Psoas muscle (tissue), 8 donors: ENCODE results near the gene FAM83C. TPM values are rescaled to one million over a fixed set of nuclear protein-coding genes. Genes with fewer than 3 reads are reported as not detected.

Experiments
- ATAC-seq, 4 donors: fragments of 200-7000 bp; cut with Tn5 transposase; one replicate each; pipeline ENCODE4 v1.9.1; 2020; ENCODE audit warnings: moderate library complexity in 3 of 4, mild to moderate bottlenecking in 2 of 4
- DNase-seq, 2 donors: peaks; one replicate each; pipeline ENCODE4 v3.0.0-alpha.2; 2020
- H3K27ac ChIP-seq: fragments of 200-600 bp; one replicate; pipeline ENCODE4 v1.8.0; 2022
- H3K27me3 ChIP-seq, 3 donors: fragments of 200-600 bp in 1 of 3; one replicate each; pipeline versions ENCODE4 v1.6.1 to v1.8.0; 2013 to 2022; ENCODE audit warnings: low read length in 2 of 3, mild to moderate bottlenecking in 2 of 3, moderate library complexity in 1 of 3; ENCODE audit not compliant: insufficient read depth in 3 of 3
- H3K36me3 ChIP-seq, 2 donors: fragments of 200-600 bp in 1 of 2; one replicate each; pipeline versions ENCODE4 v1.6.1 to v1.8.0; 2013 to 2022; ENCODE audit warnings: low read depth in 1 of 2, mild to moderate bottlenecking in 1 of 2, moderate library complexity in 1 of 2; ENCODE audit not compliant: insufficient read depth in 1 of 2
- H3K4me1 ChIP-seq: fragments of 200-600 bp; one replicate; pipeline ENCODE4 v1.8.0; 2022
- H3K4me3 ChIP-seq: fragments of 200-600 bp; one replicate; pipeline ENCODE4 v1.8.0; 2022; ENCODE audit warnings: mild to moderate bottlenecking
- H3K9me3 ChIP-seq: fragments of 200-600 bp; one replicate; pipeline ENCODE4 v1.8.0; 2022
- CTCF ChIP-seq: fragments of 200-600 bp; IDR thresholded peaks from one replicate; pipeline ENCODE4 v1.8.0; 2022; ENCODE audit warnings: antibody characterized with exemption
- WGBS, 3 donors: extraction: QIAGEN DNeasy Blood & Tissue Kit; methylation state at CpG; one replicate each; pipeline versions ENCODE4 v1.1.6 to v1.1.7; 2013; 5-methylcytosine and 5-hydroxymethylcytosine counted together
- intact Hi-C, 2 donors: fragments of 100-400 bp; cut with DNase I; formaldehyde crosslinking; loops; one replicate each; pipeline versions ENCODE4 v1.11.0 to v1.14.2; 2022
- polyA plus RNA-seq, 3 donors: library from polyadenylated mRNA; stranded (reverse); fragments of 200-250 nt; gene quantifications; one replicate each; pipeline ENCODE4 v1.2.3, GENCODE V29; 2013
- total RNA-seq, 4 donors: library from RNA; stranded (reverse); fragmentation: NEBNext Ultra II Directional in 2 of 4; extraction: Animal tissue kit (Norgen Biotek cat#: 25700) in 2 of 4; gene quantifications; one replicate each; pipeline versions ENCODE4 v1.2.1 to v1.2.4, GENCODE V29; 2021 to 2023
- donor health status: healthy with polysubstance abuse.
- donor health status: DM: no; HTN: no; CAD: no; lungs with moderate emphysema.
- donor health status: Bipolar disorder and iron deficiency.
- donor health status: healthy.
- donor health status: DM: yes; HTN: yes; CAD: no.
- donor health status: DM: no; HTN: no; CAD: no.
- donor health status: DM: no; HTN: no; CAD: no.
- donor health status: DM: yes; HTN: yes; CAD: no.

FAM83C gene
- total and polyA plus RNA-seq, 7 donors, result 0.04 to 0.07 (median 0.04) TPM; not detected in 4

GRCh38 chr20:35275741-35276251, 16.4 kb downstream of the FAM83C start:
- ATAC-seq (no peak), DNase-seq (no peak)
- Histone ChIP-seq H3K9me3 (no peaks in the 10 kb centered on the region), H3K4me1 (peaks cover 8% of the 10 kb centered on the region), H3K4me3 (no peak overlapping the region), H3K27ac (no peak overlapping the region), H3K36me3 (peaks cover 2 to 60% of the 10 kb centered on the region in 2 donors), H3K27me3 (no peaks in the 10 kb centered on the region)
- WGBS, 3 donors, result 83 to 91% (median 84%) methylated on average over 11 to 12 of the region's 12 CpGs
- no peak for TF ChIP-seq CTCF
- intact Hi-C loops, result loop anchor here in 1 of 2 donors (10.0 kb wide), 2 partner anchors 131 to 441 kb away; partner anchors contain the start of gene EDEM2

- Histone ChIP-seq H3K36me3 (peaks cover 0 to 60% of the 10 kb centered on the region in 2 donors), H3K27me3 (no peaks in the 10 kb centered on the region), H3K4me3 (no peak overlapping the region), H3K27ac (no peak overlapping the region), H3K4me1 (peaks cover 8% of the 10 kb centered on the region), H3K9me3 (no peaks in the 10 kb centered on the region)
- intact Hi-C loops, result loop anchor here (5.0 to 10.0 kb wide), 3 partner anchors 127 to 440 kb away; partner anchors contain the start of gene EDEM2 (in 2 of the 2)
- 85 to 92% (median 88%) methylated on average over 24 of the region's 24 CpGs for WGBS, 3 donors
- ATAC-seq (no peak), DNase-seq (no peak)
- no peak for TF ChIP-seq CTCF
Measured at GRCh38 chr20:35274172-35275092, 17.8 kb downstream of the FAM83C start.

- ATAC-seq (no peak), DNase-seq (peak in 1 of 2 donors; percentile 63)
- Histone ChIP-seq H3K4me3 (no peak overlapping the region), H3K9me3 (no peaks in the 10 kb centered on the region), H3K27me3 (no peaks in the 10 kb centered on the region), H3K4me1 (peaks cover 8% of the 10 kb centered on the region), H3K36me3 (peaks cover 0 to 53% of the 10 kb centered on the region in 2 donors), H3K27ac (no peak overlapping the region)
- intact Hi-C loops, result loop anchor here (5.0 to 10.0 kb wide), 3 partner anchors 126 to 439 kb away; partner anchors contain the start of gene EDEM2 (in 2 of the 2)
- no peak for TF ChIP-seq CTCF
- WGBS, 3 donors, result 51 to 68% (median 58%) methylated on average over 13 of the region's 13 CpGs
Measured at GRCh38 chr20:35273449-35274171, 18.6 kb downstream of the FAM83C start.

GRCh38 chr20:35271904-35272303, 20.3 kb downstream of the FAM83C start:
- DNase-seq (no peak), ATAC-seq (no peak)
- Histone ChIP-seq H3K27me3 (no peaks in the 10 kb centered on the region), H3K4me1 (peaks cover 6% of the 10 kb centered on the region), H3K36me3 (peaks cover 0 to 64% of the 10 kb centered on the region in 2 donors), H3K9me3 (no peaks in the 10 kb centered on the region), H3K27ac (no peak overlapping the region), H3K4me3 (no peak overlapping the region)
- no peak for TF ChIP-seq CTCF
- intact Hi-C loops, result loop anchor here (5.0 to 10.0 kb wide), 3 partner anchors 125 to 437 kb away; partner anchors contain the start of gene EDEM2 (in 2 of the 2)
- WGBS, 3 donors, result 63 to 67% (median 64%) methylated on average over 7 of the region's 7 CpGs
